Left cardiac atrium (tissue), 4 donors: ENCODE measurements around the gene SFXN3. TPM values are rescaled to one million over a fixed set of nuclear protein-coding genes. Genes with fewer than 3 reads are reported as not detected.
A peak's percentile ranks its signal among the peaks of the same experiment; 100 is the strongest.

Experiments
- ATAC-seq, 2 donors: fragments of 200-7000 bp; cut with Tn5 transposase; one replicate each; pipeline ENCODE4 v1.9.1; 2020; ENCODE audit warnings: mild to moderate bottlenecking in 2 of 2, moderate library complexity in 2 of 2
- DNase-seq: peaks from one replicate; pipeline ENCODE4 v3.0.0-alpha.2; 2020
- intact Hi-C, 2 donors: fragments of 100-400 bp; cut with DNase I; formaldehyde crosslinking; loops; one replicate each; pipeline versions ENCODE4 v1.14.1 to v1.15.1; 2022 to 2023
- long read RNA-seq: library from polyadenylated mRNA; unstranded; transcript quantifications from one replicate; pipeline ENCODE4 v2.0.0, GENCODE V29; 2021
- total RNA-seq, 2 donors: library from RNA; stranded (reverse); fragmentation: NEBNext Ultra II Directional; extraction: Animal tissue kit (Norgen Biotek cat#: 25700); gene quantifications; one replicate each; pipeline ENCODE4 v1.2.1, GENCODE V29; 2021
- donor health status: DM: no; HTN: yes; CAD: no.
- donor health status: DM: no; HTN: yes; CAD: no; lungs with severe emphysema.
- donor health status: DM: yes; HTN: yes; CAD: no.
- donor health status: Dilated cardiomyopathy.

SFXN3 gene, protein sequence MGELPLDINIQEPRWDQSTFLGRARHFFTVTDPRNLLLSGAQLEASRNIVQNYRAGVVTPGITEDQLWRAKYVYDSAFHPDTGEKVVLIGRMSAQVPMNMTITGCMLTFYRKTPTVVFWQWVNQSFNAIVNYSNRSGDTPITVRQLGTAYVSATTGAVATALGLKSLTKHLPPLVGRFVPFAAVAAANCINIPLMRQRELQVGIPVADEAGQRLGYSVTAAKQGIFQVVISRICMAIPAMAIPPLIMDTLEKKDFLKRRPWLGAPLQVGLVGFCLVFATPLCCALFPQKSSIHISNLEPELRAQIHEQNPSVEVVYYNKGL
- 10 to 100 TPM; 22.8 to 28.9 TPM for total RNA-seq
- long read RNA-seq, partial matches to known transcripts, result 31 of 34 reads
- long read RNA-seq, other reads (novel, unspliced or antisense), result 1 of 34 reads

DNA sequence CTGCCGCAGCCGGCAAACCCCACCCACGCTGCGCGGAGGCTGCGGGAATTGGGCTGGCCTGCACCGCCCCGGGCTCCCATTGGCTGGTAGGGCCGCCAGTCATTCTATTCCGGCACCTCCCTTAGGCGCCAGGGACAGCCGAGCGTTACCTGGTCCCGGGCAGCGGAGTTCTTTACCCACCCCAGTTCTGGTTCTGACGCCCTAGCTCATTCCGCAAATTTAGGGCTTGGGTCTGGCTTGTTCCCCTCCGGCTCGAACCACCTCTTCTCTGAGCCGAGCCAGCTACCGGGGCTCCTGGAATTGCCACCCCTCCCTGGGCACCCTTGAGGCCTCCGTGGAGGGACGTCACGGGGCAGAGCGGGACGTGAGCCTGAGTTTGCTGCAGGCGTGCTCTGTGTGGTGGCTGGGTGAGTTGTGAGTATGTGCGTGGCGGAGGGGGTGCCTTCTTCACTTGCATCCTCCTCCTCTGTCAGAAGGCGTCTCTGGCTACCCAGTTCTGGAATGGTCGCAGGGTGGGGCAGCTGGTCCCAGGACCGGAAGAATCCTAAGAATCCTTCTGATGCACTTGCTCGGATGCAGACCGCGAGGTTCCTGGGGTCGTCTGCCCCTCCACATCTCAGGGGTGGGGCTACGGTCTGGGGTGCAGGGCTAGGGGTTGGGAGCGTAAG, at the start of gene SFXN3, which contains the start of gene PDZD7:
Gene SFXN3, plus strand, starts transcription at position 107 of the 668 bp plus-strand sequence. CDS start 3,461 bp downstream, outside the sequence.
Gene PDZD7, minus strand, starts transcription at position 2 of the 668 bp plus-strand sequence. CDS start 910 bp downstream, outside the sequence.
- peak; percentile 97 for DNase-seq
- intact Hi-C loops, result no loop called here
- ATAC-seq, result peak; percentile 88 to 90

DNA sequence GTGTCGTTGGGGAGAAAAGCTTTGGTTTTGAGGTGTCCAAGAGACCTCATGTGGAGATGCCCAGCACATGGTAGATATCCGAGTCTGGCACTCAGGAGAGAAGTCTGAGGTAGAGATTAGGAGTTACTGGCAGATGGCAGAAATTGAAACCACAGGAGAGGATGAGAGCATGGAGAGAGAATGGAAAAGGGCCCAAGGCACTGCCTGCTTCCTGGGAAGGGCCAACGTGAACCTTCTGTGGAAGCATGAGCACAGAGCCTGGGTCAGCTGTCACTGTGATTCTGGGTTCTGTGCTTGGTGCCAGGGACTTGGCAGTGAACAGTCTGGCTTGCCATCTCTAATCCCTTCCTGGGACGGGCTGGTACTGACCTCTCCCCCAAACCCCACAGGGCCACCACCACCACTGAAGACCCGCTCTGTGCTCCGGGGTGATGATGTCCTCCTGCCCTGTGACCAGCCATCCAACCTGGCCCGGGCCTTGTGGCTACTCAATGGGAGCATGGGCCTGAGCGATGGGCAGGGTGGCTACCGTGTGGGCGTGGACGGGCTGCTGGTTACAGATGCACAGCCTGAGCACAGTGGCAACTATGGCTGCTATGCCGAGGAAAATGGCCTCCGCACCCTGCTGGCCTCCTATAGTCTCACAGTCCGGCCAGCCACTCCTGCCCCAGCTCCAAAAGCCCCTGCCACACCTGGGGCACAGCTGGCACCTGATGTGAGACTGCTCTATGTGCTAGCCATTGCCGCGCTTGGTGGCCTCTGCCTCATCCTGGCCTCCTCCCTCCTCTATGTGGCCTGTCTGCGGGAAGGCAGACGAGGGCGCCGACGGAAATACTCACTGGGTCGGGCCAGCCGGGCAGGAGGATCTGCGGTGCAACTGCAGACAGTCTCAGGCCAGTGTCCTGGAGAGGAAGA, 47.9 kb upstream of the SFXN3 start:
- ATAC-seq (no peak), DNase-seq (no peak)
- intact Hi-C loops, result no loop called here

DNA sequence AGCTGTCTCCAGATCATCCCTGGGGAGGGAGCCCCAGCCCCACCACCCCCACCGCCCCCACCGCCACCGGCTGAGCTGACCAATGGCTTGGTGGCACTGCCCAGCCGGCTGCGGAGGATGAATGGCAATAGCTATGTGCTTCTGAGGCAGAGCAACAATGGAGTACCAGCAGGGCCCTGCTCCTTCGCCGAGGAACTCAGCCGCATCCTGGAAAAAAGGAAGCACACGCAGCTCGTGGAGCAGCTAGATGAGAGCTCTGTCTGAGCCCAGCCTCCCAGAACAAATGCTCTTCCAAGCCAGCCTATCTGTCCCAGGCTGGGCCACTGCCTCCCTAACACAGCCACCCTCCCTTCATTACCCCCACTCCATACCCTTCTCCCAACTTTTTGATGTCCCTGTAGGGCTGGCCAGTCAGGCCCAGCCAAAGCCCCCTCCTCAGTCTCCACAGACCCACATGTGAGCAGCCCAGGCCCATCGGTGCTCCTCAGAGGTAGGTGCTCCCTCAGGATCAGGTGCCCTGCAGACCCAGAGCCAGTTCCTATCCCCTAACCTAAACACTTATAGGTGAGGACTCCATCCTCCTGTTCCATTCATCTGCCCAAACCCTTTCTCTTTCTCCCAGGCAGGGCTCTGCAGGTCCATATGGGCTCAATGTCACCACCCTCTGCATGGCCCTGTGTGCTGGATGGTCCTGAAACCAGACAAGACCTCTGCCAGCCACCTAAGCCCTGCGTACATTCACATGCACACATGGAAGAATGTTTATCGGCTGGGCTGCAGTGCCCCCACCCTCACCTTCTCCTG, 47.0 kb upstream of the SFXN3 start:
- ATAC-seq, result no peak
- no peak for DNase-seq
- intact Hi-C loops, result no loop called here

DNA sequence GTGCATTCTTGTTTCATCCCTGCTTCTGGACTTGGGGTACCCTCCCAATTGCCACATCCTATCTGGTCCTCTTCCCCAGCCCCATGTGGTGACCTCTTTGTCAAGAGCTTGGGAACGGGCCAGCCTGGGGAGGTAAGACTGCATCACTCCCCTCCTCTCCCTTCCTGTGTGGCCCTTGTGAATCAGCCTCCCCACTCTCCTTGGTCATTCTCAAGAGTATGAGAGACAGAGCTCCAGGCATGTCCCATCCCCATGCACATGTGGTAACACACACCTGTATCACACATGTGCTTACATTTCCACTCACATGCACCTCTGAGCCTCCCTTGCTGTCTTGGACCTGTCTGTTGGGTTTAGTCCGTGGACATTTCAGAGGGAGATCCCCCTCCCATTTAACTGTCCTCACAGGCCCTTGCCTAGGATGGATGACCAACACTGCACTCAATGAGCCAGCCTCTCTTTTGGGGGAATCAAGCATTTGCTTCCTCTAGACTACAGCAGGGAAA, 46.3 kb upstream of the SFXN3 start:
- intact Hi-C loops, result no loop called here
- DNase-seq (no peak), ATAC-seq (no peak)

DNA sequence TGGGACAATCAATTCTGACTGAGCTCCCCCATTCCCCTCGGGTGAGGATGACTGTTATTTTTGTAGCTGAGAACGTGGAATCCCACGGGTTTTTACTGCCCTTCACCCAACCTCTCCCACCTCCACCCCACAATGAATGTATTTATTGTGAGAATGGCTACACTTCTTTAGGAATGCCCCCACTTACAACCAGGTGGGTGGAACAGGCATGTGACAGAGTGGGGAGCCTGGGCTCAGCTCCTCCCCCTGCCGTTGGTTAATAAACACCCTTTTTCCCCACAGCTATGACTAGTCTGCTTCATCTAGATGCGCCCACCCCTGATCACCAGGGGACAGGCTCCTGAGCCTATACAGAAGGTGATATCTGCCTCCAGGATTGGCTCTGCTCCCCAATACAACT, 45.7 kb upstream of the SFXN3 start:
- no peak for ATAC-seq
- DNase-seq, result no peak
- intact Hi-C loops, result no loop called here

DNA sequence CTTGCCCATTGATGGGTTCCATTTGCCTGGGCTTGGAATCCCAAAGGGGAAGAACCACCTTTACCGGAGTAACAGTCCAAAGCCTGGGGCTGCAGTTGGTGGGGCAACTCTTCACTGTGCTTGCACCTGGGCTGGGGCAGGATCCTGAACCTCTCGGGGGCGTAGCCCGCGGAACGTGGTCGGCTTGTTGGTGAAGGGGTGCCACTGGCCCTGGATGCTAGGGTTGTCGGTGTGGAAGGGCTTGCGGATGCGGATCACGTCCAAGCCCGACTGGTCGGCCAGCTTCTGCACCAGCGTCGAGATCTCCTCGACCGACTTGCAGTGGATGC, 44.4 kb upstream of the SFXN3 start:
- ATAC-seq, result no peak
- intact Hi-C loops, result no loop called here

DNA sequence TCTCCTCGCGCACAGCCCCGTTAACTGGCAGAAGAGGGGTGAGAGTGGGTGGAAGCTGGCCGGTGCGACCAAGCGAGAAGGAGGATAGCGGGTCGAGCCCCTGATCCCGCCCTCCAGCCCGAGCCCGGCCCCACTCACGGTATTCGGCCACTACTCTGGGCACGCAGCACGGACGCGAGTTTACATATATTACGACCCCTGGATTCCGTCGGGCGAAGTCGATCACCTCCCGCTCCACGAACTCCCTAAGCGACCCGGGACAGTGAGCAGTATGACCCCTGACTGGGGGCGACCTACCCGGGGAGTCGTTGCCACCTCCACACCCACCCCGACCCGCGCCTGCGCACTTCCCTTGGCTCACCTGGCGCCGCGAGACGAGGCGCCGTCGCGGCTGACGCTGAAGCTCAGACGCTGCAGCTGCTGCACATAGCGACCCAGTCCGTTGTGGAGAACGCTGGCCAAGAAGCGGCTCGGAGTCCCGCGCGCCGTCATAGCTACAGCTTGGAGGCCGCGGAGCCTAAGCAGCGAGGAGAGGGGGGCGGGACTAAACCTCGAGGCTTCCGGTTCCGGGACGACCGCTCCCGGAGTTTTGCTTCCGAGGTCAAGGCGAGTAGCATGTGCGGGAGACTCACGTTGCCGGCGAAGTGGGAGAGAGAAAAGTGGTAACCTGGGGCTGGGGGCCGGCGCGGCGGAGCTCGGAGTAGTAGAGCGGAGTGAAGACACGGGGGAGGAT, 43.9 kb upstream of the SFXN3 start, which contains the start of the genes MRPL43 and TWNK:
Gene MRPL43, minus strand, starts transcription at position 546 of the 733 bp plus-strand sequence. Its CDS starts 54 bp downstream, at position 492.
Gene TWNK, plus strand, starts transcription at position 592 of the 733 bp plus-strand sequence. CDS start 668 bp downstream, outside the sequence.
- DNase-seq (peak; percentile 89), ATAC-seq (peak; percentile 94)
- intact Hi-C loops, result no loop called here

More for the DNA sequence above, 44.4 kb upstream of the SFXN3 start:
- DNase-seq, result no peak

DNA sequence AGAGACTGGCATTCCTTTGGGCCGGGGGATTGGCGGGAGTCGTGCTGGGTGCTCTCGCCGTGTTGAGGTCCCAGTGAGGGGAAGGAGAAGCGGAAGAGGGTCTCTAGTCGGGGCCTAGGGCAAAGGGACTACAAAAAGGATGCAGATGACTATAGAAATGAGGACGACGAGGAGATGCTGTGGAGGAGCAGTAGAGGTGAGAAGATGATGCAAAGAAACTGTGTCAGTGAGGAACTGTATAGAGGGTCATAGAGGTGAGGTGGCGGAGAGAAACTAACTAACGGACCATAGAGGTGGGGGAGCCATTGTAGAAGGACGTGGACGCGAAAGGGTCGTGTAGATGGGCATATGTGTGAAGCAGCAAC, 43.4 kb upstream of the SFXN3 start:
- ATAC-seq, result no peak
- intact Hi-C loops, result no loop called here
- no peak for DNase-seq

DNA sequence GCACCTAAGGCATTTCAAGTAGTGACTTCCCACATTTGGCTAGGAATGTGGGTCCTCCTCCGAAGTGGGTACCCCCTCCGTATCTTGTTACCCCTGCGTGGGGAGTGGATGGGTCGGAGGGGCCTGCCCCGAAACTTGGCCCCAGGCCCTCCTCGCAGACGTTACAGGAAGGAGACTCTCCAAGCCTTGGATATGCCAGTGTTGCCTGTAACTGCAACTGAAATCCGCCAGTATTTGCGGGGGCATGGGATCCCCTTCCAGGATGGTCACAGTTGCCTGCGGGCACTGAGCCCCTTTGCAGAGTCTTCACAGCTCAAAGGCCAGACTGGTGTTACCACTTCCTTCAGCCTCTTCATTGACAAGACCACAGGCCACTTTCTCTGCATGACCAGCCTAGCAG, 42.9 kb upstream of the SFXN3 start:
- ATAC-seq, result no peak
- intact Hi-C loops, result no loop called here

DNA sequence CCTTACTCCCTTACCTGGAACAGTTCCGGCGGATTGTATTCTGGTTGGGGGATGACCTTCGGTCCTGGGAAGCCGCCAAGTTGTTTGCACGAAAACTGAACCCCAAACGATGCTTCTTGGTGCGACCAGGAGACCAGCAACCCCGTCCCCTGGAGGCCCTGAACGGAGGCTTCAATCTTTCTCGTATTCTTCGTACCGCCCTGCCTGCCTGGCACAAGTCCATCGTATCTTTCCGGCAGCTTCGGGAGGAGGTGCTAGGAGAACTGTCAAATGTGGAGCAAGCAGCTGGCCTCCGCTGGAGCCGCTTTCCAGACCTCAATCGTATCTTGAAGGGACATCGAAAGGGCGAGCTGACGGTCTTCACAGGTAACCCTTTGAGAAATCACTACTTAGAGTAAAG, 41.9 kb upstream of the SFXN3 start:
- ATAC-seq (no peak), DNase-seq (no peak)
- intact Hi-C loops, result no loop called here

More for the DNA sequence above, 42.9 kb upstream of the SFXN3 start:
- DNase-seq, result no peak

DNA sequence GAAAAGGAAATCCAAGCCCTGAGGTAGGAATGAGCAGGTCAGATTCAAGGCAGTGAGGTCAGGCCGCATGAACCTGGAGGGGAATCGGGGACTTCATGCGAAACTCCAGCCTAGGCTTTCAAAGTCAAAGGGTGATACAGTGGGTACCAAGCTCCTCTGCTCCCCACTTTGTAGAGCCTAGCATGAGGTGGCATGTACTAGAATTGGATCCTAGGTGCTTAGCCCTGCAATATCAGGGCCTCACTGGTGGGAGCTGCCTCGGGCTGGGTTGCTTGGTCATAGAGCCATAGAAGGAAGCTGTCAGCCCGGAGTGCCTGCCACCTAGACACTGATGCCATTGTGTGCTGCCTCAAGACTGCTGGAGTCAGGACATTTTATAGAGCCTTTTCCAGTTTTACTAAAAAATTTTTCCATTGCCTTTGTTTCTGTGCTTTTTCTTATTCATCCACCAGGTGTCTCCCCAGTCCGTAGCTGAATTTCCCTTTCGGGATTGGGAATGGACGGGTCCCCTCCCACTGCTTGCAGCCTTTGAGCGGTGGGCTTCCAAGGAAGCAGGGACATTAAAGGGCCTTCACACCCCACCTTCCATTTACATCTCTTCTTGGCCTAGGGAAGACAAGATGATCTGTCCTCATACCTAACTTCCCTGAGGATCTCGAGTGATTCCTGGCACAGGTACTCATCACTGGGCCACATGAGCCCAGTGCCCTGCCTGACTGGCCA, 36.9 kb upstream of the SFXN3 start:
- intact Hi-C loops, result loop anchor here in 1 of 2 donors (1.0 kb wide), 1 partner anchor 20 kb away; no protein-coding TSS in a partner anchor
- no peak for DNase-seq
- no peak for ATAC-seq

DNA sequence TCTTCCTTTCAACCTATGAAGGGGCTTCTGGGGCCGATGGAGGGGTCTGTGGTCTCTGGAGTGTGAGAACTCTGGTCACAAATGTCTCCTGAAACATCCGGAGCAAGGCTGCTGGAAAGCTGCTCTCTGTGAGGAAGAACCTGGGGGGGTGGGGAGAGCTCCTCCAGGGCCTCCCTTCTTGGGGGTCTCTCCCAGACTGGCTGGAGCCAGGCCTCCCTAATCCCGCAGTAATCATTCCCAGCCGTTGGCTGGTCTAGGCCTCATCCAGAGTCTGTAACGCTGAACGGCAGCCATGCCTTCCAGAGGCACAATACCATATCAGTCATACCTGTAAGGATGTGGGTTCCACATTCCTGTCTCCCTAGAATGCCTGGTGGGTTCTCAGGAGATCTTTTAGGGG, 35.9 kb upstream of the SFXN3 start:
- ATAC-seq (no peak), DNase-seq (no peak)
- intact Hi-C loops, result no loop called here

DNA sequence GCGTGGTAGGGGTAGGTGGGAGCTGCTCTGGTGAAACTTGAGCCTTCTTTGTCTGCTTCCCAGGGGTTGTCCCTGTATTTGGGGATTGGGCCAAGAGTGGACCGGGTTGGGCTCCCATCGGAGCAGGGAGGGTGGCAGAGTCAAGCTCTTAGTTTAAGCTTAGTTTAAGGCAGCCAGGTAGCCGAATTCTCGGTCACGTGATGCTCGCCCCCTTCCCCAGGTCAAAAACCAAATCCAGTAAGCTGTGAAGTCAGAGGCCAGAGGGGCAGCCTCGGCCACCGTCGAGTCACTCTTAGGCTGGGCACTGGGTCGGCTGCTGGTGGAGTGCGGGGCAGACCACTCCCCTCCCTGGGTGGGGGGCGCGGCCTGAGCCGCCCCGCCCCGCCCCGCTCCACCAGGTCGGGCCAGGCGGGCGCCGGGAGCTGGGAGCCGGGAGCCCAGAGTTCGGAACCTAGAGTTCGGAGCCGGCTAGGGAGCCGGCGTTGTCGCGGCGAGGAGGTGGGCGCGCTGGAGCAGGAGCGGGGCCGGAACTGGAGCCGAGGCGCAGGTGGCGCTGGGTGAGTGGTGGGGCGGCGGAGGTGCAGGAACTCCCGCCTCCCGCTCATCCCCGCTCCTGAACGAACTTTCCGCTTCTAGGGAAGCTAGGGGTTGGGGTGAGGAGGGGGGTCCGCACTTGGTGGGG, 34.2 kb upstream of the SFXN3 start:
- ATAC-seq (peak in 1 of 2 donors; percentile 10), DNase-seq (no peak)
- intact Hi-C loops, result loop anchor here in 1 of 2 donors (1.0 kb wide), 1 partner anchor 16 kb away; no protein-coding TSS in a partner anchor

DNA sequence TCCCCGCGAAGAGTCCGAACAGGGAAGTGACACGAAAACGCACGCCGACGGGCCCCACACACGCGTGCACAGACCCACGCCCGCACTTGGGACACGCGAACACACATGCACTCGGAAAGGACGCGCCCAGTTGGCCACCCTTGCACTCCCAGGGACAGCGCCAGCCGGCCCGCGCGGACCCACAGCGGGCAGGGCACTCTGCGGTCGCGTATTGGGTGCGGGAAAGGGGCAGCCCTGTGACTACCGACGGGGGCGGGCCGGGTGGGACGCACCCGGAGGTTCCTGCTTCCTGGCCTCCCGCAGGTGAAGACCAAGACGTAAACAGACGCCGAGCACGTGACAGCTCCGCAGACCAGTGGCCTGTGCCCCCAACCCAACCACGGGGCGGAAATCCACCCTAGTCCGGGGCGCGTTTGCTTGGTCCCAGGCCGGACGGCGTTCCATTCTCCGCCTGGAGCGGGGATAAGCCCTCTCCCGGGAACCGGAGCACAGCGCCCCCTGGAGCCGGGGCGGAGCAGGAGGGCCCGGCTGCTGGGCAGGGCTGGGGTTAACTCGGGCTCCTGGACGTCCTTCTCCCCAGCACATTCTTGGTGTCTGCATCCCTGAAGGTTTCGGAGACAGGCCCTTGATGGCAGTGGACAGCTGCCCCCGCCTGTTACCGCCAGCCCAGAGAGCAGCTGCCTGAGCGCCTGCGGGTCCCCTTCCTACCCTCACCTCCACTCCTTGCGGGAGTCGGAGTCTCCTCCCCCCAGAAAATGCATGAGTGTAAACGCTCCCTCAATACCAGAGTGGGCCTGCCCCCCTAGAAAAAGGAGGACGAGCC, 33.5 kb upstream of the SFXN3 start:
- intact Hi-C loops, result loop anchor here in 1 of 2 donors (1.0 kb wide), 1 partner anchor 16 kb away; no protein-coding TSS in a partner anchor

More for the DNA sequence above, 33.5 kb upstream of the SFXN3 start:
- DNase-seq, result peak; percentile 71
- ATAC-seq, result peak; percentile 32 to 55
